Measurements from ENCODE around the gene FANCL.
"Not testable (repeated sequence)": the region's sequence is repeated elsewhere in the genome, so short reads cannot be mapped to it uniquely, and the experiment has no call there.

The FANCL gene

DNA sequence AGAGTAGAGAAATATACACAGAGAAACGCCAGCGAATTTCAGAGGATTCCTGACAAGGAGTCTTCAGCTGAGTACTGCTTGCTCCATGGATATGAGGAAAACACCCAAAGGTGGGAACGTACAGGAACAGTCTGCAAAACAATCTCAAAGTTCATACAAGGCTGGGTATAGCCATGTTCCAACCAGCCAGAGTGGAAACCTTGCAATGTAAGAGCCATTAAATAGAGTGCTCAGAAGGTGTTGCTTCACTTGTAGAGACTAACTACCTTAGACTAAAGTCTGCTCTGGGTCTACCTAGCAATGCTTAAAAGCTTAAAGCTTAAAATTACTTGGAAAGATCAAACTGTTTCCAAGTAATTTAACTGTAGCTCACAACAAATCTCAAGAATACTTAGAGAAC lies 6.0 kb downstream of the FANCL start:
- TF ChIP-seq, protein P1, sequence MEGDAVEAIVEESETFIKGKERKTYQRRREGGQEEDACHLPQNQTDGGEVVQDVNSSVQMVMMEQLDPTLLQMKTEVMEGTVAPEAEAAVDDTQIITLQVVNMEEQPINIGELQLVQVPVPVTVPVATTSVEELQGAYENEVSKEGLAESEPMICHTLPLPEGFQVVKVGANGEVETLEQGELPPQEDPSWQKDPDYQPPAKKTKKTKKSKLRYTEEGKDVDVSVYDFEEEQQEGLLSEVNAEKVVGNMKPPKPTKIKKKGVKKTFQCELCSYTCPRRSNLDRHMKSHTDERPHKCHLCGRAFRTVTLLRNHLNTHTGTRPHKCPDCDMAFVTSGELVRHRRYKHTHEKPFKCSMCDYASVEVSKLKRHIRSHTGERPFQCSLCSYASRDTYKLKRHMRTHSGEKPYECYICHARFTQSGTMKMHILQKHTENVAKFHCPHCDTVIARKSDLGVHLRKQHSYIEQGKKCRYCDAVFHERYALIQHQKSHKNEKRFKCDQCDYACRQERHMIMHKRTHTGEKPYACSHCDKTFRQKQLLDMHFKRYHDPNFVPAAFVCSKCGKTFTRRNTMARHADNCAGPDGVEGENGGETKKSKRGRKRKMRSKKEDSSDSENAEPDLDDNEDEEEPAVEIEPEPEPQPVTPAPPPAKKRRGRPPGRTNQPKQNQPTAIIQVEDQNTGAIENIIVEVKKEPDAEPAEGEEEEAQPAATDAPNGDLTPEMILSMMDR (IDR thresholded peaks at IDR 0.05; ENCODE audit: low read depth, low read length, missing control alignments) = no peak
- no peak for DNase-seq (ENCODE audit: low read depth)
- in situ Hi-C loops (cut with HindIII; ENCODE audit: low sequenced_read_pairs) = no loop called here
- no peak overlapping the region for H3K4me3 ChIP-seq (ENCODE audit: low read depth, low read length)

DNA sequence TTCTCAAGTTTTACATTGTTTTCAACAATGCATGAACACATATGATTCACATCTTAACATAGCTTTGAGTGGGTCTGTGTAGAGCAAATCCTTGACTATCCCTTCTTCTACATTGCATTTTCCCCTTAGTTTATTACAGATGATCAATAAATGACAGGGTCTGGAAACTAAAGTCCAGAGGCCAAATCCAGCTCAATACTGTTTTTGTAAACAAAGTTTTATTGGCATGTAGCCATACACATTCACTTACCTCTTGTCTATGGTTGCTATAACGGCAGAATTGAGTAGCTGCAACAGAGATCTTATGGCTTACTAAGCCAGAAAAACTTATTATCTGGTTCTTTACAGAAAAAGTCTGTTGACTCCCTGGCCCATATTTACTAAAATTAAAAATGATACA lies 12.8 kb downstream of the FANCL start:
- TF ChIP-seq, protein P1 (IDR thresholded peaks at IDR 0.05; ENCODE audit: low read depth, low read length, missing control alignments) = no peak
- DNase-seq (ENCODE audit: low read depth) = no peak
- in situ Hi-C loops (cut with HindIII; ENCODE audit: low sequenced_read_pairs) = no loop called here
- no peak overlapping the region for H3K4me3 ChIP-seq (ENCODE audit: low read depth, low read length)

DNA sequence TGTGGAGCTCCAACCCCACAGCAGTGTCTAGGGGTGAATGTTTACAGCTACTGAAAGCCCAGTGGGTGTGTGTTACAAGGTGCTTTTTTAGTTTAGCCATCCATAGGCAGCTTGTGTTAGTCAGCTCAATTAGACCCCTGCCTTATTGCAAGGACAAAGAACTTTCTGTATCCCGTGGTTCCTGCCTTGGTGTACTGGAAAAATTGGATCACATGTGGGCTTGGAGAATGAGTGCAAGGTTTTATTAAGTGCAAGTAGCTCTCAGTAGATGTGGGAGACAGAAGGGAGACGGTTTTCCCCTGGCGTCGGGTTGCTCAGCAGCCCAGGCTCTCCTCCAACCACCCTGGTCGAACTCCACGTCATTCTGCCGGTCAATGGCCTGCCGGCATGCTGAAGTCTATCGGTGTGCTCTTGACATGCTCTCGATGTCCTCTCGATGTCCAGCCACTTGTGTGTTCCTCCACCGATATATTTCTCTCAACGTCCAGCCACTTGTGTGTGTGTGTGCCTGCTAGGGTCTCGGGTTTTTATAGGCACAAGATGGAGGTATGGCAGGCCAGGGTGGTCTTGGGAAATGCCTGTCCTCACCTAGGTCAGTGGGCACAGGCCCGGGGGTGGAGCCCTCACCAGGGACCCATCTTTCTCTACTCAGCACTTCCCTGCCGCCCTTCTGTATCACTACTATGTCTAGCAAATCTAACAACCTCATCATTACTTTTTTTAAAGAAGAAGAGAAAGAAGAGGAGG lies 13.8 kb downstream of the FANCL start:
- TF ChIP-seq, protein P1 (IDR thresholded peaks at IDR 0.05; ENCODE audit: low read depth, low read length, missing control alignments) = no peak
- no peak overlapping the region for H3K4me3 ChIP-seq (ENCODE audit: low read depth, low read length)
- in situ Hi-C loops (cut with HindIII; ENCODE audit: low sequenced_read_pairs) = no loop called here
- no peak for DNase-seq (ENCODE audit: low read depth)

DNA sequence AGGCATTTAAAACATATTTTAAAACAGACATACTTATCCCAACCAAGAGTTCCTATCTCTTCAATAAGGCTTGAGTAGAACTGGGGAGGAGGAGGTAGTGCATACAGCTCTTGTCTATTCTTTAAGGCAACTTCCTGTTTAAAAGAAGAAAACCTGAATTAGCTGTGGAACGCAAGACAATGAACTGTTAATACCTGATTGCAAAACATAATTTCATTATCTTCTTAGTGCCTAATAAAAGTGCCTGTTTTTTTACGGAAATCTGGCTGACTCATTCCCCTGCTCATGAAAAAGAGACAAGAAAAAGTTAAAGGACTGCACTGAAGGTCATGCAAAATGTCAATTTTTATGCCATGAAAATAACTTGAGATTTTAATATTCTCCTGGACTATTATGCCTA lies 19.2 kb downstream of the FANCL start:
- no peak overlapping the region for H3K4me3 ChIP-seq (ENCODE audit: low read depth, low read length)
- TF ChIP-seq, protein P1 (IDR thresholded peaks at IDR 0.05; ENCODE audit: low read depth, low read length, missing control alignments) = no peak
- in situ Hi-C loops (cut with HindIII; ENCODE audit: low sequenced_read_pairs) = no loop called here
- DNase-seq (ENCODE audit: low read depth) = no peak

DNA sequence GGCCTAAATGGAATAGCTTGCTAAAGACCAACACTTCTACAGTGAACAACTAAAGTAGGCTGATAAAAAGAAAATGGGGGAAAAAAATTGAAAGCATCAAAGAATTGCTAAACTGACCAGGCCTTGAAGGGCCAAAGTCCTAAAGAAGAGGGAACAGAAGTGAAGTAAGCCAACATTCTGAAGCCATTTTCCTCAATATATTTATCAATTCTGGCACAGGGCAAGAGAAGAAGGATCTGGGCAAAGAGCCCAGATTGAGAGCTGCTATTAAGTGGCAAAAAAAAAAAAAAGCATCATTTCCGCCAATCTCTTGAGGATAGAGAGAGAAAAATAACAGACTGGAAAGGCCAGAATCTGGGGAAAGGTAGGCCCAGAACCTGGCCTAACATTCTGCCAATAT lies 25.7 kb downstream of the FANCL start:
- TF ChIP-seq, protein P1 (IDR thresholded peaks at IDR 0.05; ENCODE audit: low read depth, low read length, missing control alignments) = no peak
- in situ Hi-C loops (cut with HindIII; ENCODE audit: low sequenced_read_pairs) = no loop called here
- DNase-seq (ENCODE audit: low read depth) = no peak
- no peak overlapping the region for H3K4me3 ChIP-seq (ENCODE audit: low read depth, low read length)

DNA sequence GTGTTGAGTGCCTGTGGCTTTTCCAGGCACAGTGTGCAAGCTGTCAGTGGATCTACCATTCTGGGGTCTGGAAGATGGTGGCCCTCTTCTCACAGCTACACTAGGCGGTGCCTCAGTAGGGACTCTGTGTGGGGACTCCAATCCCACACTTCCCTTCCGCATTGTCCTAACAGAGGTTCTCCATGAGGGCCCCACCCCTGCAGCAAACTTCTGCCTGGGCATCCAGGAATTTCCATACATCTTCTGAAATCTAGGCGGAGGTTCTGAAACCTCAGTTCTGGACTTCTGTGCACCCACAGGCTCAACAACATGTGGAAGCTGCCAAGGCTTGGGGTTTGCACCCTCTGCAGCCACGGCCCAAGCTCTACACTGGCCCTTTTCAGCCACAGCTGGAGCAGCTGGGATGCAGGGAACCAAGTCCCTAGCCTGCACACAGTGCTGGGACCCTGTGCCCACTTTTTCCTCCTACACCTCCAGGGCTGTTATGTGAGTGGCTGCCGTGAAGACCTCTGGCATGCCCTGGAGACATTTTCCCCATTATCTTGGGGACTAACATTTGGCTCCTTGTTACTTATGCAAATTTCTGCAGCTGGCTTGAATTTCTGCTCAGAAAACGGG lies 30.1 kb downstream of the FANCL start:
- in situ Hi-C loops (cut with HindIII; ENCODE audit: low sequenced_read_pairs); DNase-seq (ENCODE audit: low read depth); H3K4me3 ChIP-seq (ENCODE audit: low read depth, low read length): not testable (repeated sequence)

DNA sequence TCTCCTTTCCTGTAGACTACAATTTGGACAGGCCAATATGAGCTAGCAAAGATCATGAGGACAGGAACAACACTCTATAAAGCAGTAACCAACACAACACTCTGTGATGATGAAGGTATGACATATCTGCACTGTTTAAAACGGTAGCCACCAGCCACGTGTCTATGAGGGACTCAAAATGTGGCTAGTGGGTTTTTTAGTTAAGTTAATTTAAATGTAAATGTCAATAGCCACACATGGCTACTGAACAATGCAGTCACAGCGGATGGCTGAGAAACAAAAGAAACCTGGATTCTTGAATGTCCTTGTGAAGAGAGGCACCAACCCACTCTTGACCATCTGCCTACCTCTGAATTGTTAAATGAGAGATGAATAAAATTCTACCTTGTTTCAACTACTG lies 33.9 kb downstream of the FANCL start:
- no peak for DNase-seq (ENCODE audit: low read depth)
- TF ChIP-seq, protein P1 (IDR thresholded peaks at IDR 0.05; ENCODE audit: low read depth, low read length, missing control alignments) = no peak
- H3K4me3 ChIP-seq (ENCODE audit: low read depth, low read length) = no peak overlapping the region
- in situ Hi-C loops (cut with HindIII; ENCODE audit: low sequenced_read_pairs) = no loop called here
